T-helper 17 cell (primary cell): Measurements from ENCODE around the gene KCNN4. TPM values are rescaled to one million over a fixed set of nuclear protein-coding genes. Genes with fewer than 3 reads are reported as not detected.
"Not testable (repeated sequence)": the region's sequence is repeated elsewhere in the genome, so short reads cannot be mapped to it uniquely, and the experiment has no call there.

Source experiments
- ATAC-seq: fragments of 150-1000 bp; cut with Tn5 transposase; 2 replicates; pipeline ENCODE4 v1.10.0; 2021; ENCODE audit warnings: mild to moderate bottlenecking, moderate library complexity
- DNase-seq, 3 donors: peaks; one replicate each; pipeline versions ENCODE4 v3.0.0 to v3.0.0-alpha.2; 2020 to 2021
- H3K9me3 ChIP-seq: one replicate; pipeline ENCODE4 v1.7.0; 2013; ENCODE audit warnings: low read length, mild to moderate bottlenecking; ENCODE audit not compliant: control insufficient read depth, poor library complexity, severe bottlenecking
- H3K27ac Mint-ChIP-seq: one replicate; pipeline ENCODE4 v1.8.0; 2022; ENCODE audit warnings: mild to moderate bottlenecking, moderate library complexity, mixed read lengths
- H3K27me3 Mint-ChIP-seq: one replicate; pipeline ENCODE4 v1.8.0; 2022; ENCODE audit warnings: mixed read lengths
- H3K36me3 Mint-ChIP-seq: one replicate; pipeline ENCODE4 v1.8.0; 2022; ENCODE audit warnings: low read depth, mixed read lengths
- H3K4me1 Mint-ChIP-seq: one replicate; pipeline ENCODE4 v1.8.0; 2022; ENCODE audit warnings: mild to moderate bottlenecking, mixed read lengths
- H3K4me3 Mint-ChIP-seq: one replicate; pipeline ENCODE4 v1.8.0; 2022; ENCODE audit warnings: mild to moderate bottlenecking, moderate library complexity, mixed read lengths
- total RNA-seq, 4 donors: library from RNA in 2 of 4; stranded (reverse) in 2 of 4; gene quantifications; one replicate each; pipeline ENCODE4 v1.2.3 and lab custom pipeline; 2022 to 2026

The KCNN4 gene
- total RNA-seq, 2 donors from 2014 or later, result 46.4 to 63.1 TPM

DNA sequence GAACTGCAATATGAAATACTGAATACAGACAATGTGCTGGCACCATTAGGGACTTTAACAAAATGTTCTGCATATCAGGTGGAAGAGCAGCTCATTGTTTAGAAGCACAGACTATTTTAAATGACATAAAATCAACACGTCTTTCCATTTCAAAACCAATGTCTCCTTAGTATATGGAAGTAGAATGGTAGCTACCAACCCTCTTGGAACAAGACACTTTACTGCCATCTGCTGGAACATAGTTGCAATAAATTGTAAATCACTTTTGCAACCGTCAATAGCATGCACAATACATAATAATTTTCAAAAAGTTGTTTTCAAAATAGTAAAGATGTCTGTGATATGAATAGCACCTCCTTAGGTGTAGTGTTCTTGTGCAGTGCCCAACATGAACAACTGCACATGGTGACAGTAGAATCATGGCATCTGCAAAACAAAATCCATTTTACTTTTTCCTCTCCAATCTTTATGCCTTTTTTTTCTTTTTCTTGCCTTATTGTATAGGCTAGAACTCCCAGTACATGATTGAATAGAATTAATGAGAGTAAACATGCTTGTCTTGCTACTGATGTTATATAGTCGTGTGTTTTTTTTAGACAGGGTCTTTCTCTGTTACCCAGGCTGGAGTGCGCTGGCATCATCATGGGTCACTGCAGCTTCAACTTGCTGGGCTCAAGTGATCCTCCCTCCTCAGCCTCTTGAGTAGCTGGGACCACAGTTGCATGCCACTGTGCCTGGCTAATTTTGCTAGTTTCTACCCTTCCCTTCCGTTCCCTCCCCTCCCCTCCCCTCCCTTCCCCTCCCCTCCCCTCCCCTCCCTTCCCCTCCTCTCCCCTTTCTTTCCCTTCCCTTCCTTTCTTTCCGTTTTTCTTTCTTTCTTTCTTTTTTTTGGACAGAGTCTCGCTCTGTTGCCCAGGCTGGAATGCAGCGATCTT is 29.3 kb upstream of the KCNN4 start:
- H3K36me3 Mint-ChIP-seq, result no peaks in the 10 kb centered on the region
- no peak overlapping the region for H3K4me3 Mint-ChIP-seq
- DNase-seq, result no peak
- peak overlapping the region; percentile 14 for H3K27ac Mint-ChIP-seq
- H3K9me3 ChIP-seq, result no peaks in the 10 kb centered on the region
- H3K27me3 Mint-ChIP-seq, result peaks cover 10% of the 10 kb centered on the region
- H3K4me1 Mint-ChIP-seq, result peaks cover 20% of the 10 kb centered on the region
- peak; percentile 78 for ATAC-seq

DNA sequence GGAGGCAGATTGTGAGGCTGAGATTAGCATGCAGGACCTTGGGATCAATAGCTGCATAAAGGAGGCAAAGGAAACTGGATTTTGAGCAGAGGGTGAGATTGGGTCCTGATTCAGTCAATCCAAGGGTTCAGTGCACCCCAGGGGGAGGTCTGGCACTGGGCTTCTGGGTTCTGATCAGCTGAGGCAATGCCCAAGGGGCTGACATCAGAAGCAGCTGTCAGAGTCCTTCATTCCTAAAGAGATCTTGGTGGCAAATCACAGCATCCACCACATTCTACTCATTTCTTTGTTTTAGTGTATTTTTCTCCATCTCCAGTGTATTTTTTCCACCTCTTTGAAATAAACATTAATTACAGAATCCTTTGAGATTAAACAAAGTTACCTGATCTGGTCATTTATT is 26.9 kb upstream of the KCNN4 start:
- ATAC-seq, result no peak

DNA sequence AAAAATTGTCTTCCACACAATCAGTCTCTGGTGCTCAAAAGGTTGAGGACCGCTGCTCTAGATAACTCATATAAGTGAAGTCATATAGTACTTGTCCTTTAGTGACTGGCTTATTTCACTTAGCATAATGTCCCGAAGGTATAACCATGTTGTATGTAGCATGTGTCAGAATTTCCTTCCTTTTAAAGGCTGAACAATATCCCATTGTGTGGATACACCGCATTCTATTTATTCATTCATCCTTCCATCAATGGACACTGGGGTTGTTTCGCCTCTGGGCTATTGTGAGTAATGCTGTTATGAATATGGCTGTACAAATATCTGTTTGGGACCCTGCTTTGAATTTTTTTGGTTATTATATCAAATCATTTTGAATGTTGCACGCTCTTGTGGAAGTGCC is 26.1 kb upstream of the KCNN4 start:
- no peak overlapping the region for H3K4me3 Mint-ChIP-seq
- DNase-seq, result no peak
- no peaks in the 10 kb centered on the region for H3K36me3 Mint-ChIP-seq

More for the DNA sequence above, 26.9 kb upstream of the KCNN4 start:
- H3K9me3 ChIP-seq, result no peaks in the 10 kb centered on the region
- Mint-ChIP-seq H3K36me3 (no peaks in the 10 kb centered on the region), H3K27me3 (peaks cover 10% of the 10 kb centered on the region), H3K27ac (no peak overlapping the region), H3K4me3 (no peak overlapping the region), H3K4me1 (peaks cover 15% of the 10 kb centered on the region)
- no peak for DNase-seq

DNA sequence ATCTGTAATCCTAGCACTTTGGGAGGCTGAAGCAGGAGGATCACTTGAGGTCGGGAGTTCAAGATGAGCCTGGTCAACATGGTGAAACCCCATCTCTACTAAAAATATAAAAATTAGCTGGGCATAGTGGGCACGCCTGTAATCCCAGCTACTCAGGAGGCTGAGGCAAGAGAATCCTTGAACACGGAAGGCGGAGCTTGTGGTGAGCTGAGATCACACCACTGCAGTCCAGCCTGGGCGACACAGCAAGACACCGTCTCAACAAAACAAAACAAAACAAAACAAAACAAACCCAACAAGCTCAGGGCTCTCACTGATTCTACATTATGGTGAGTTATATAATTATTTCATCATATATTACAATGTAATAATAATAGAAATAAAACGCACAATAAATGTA is 25.6 kb upstream of the KCNN4 start:
- H3K4me1 Mint-ChIP-seq, H3K36me3 Mint-ChIP-seq, H3K4me3 Mint-ChIP-seq, H3K27ac Mint-ChIP-seq, DNase-seq, ATAC-seq, H3K9me3 ChIP-seq: not testable (repeated sequence)
- H3K27me3 Mint-ChIP-seq, result peaks cover 10% of the 10 kb centered on the region

More for the DNA sequence above, 26.1 kb upstream of the KCNN4 start:
- no peak for ATAC-seq
- Mint-ChIP-seq H3K27ac (no peak overlapping the region), H3K27me3 (peaks cover 10% of the 10 kb centered on the region), H3K4me1 (peaks cover 9% of the 10 kb centered on the region)
- H3K9me3 ChIP-seq, result no peaks in the 10 kb centered on the region

DNA sequence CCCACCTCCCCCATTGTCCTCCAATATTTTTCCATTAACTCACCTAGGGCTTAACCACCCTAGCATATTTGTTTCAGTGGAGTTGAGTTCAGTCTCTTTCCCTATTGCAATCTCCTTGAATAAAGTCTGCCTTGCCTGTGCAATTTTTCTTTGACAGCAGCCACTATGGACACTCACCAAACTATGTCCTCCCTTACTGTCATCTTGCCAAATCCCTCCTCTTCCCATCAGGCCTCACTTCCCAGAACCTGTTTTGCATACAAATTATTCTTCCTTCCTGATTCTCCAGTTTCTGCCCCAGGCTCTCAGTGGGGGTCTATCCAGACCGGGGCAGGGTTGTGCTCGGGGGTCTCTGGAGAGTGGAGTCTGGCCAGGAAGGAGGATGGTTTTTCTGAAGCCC is 23.7 kb upstream of the KCNN4 start:
- DNase-seq (no peak), ATAC-seq (no peak)
- H3K36me3 Mint-ChIP-seq, result no peaks in the 10 kb centered on the region
- no peak overlapping the region for H3K4me3 Mint-ChIP-seq
- peaks cover 10% of the 10 kb centered on the region for H3K27me3 Mint-ChIP-seq
- no peak overlapping the region for H3K27ac Mint-ChIP-seq
- peaks cover 7% of the 10 kb centered on the region for H3K4me1 Mint-ChIP-seq
- no peaks in the 10 kb centered on the region for H3K9me3 ChIP-seq

DNA sequence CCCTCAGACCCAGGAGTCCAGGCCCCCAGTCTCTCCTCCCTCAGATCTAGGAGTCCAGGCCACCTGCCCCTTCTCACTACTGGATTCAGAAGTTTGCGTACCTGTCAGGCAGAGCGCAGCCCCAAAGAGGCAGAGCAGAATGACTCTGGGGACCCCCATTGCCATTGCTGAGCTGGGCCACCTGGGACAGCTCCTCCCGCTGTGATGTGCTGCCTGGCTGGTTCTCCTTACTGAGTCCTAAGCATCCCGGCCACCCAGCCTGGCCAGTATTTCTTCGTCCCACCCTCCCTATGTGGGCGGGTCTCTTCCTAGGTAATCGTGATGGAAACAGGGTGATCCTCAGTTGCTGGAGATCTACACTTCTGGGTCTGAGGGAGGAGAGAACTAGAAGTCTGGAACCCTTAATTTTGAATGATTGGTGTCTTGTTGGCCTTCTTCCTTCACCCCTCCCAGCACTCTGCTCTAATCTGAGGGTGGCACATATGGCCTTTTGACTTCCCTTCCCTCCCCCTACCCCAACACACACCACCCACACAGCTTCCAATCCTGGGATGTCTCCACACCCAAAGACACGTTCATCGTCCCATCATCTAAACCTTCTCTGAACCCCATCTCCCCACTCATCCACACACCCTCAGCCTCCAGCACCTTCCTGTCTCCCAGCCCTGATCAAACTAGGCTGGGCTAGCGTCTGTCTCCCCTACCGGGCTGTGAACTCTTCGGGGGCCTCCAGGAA is 21.6 kb upstream of the KCNN4 start, which contains the start of gene LYPD5:
Gene LYPD5, minus strand, starts transcription at position 232 of the 736 bp plus-strand sequence. Its CDS starts 67 bp downstream, at position 165.
- peak within 1 kb of the TSS; percentile 27 for H3K27ac Mint-ChIP-seq
- peaks cover 9% of the 10 kb centered on the region for H3K27me3 Mint-ChIP-seq
- H3K4me3 Mint-ChIP-seq, result no peak within 1 kb of the TSS
- DNase-seq, result no peak
- H3K4me1 Mint-ChIP-seq, result peaks cover 22% of the 10 kb centered on the region
- no peak for ATAC-seq
- H3K36me3 Mint-ChIP-seq, result no peaks in the 10 kb centered on the region
- H3K9me3 ChIP-seq, result no peaks in the 10 kb centered on the region

DNA sequence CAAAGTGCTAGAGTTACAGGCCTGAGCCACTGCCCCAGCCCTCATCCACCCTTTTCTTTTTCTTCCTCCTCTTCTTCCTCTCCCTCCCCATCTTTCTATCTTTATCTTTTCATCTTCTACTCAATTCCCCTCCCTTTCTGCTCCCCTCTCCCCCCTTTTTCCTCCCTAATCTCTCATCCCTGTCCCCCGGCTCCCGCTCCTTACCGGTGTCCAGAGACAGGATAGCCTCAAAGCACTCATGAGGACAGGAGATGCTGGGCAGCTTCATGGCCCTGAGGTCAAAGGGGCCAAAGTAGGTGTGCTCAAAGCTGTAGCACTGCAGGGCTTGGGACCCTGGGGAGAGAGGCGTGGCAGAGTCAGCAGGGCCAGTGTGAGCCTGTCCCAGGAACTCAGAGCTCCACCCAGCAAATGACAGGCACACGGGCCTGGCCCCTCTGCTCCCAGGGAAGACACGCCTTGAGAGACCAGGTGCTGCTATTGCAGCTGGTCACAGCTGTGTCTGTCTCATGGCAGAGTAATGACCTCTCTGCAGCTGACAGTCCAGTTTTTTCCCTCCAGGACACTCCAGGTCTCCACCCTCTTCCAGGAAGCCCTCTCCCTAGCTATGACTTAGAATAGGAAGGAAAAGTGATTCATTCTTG is 18.8 kb upstream of the KCNN4 start:
- ATAC-seq (no peak), DNase-seq (no peak)
- Mint-ChIP-seq H3K36me3 (no peaks in the 10 kb centered on the region), H3K4me3 (peak overlapping the region; percentile 86), H3K27ac (peak overlapping the region; percentile 89), H3K27me3 (no peaks in the 10 kb centered on the region), H3K4me1 (peaks cover 25% of the 10 kb centered on the region)
- no peaks in the 10 kb centered on the region for H3K9me3 ChIP-seq

DNA sequence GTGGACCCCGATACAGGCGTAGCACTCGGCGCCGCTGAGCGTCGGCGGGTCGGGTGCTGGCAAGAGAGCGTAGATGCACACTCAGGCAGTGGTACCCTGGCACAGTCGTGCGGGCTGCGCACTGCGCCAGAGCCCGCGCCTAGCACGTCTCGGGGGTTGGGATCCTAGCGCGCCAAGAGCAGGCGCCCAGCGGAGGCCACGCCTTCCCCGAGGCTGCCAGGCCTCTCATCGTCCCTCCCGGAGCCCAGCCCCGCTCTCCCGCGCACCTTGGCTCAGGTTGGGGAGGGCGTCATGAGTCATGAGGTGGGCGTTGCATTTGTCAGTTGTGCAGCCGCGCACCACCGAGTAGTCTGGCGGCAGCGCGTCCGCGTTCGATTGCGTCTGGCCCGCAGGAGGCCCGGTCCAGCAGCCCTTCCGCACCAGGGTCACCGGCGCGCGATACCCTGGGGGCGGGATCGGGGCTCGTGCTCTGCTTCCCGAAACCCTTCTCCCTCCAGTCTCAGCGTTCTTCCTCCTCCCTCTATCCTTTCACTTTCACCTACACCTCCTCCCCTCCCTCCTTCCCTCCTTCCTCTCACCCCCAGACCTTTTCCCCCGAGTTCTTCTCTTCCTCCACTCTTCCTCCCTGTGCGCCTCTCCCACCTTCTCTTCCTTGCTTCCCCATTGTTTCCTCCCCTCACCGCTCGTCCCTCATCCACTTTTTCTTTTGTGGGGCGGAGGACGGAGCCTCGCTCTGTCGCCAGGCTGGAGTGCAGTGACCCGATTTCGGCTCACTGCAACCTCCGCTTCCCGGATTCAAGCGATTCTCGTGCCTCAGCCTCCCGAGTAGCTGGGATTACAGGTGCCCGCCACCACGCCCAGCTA is 18.0 kb upstream of the KCNN4 start:
- no peaks in the 10 kb centered on the region for H3K9me3 ChIP-seq
- DNase-seq (peak in 2 of 3 donors; percentile 32 to 47), ATAC-seq (peak; percentile 85)
- H3K36me3 Mint-ChIP-seq, result no peaks in the 10 kb centered on the region
- peak overlapping the region; percentile 86 for H3K4me3 Mint-ChIP-seq
- H3K27ac Mint-ChIP-seq, result peak overlapping the region; percentile 89
- no peaks in the 10 kb centered on the region for H3K27me3 Mint-ChIP-seq
- H3K4me1 Mint-ChIP-seq, result peaks cover 25% of the 10 kb centered on the region

DNA sequence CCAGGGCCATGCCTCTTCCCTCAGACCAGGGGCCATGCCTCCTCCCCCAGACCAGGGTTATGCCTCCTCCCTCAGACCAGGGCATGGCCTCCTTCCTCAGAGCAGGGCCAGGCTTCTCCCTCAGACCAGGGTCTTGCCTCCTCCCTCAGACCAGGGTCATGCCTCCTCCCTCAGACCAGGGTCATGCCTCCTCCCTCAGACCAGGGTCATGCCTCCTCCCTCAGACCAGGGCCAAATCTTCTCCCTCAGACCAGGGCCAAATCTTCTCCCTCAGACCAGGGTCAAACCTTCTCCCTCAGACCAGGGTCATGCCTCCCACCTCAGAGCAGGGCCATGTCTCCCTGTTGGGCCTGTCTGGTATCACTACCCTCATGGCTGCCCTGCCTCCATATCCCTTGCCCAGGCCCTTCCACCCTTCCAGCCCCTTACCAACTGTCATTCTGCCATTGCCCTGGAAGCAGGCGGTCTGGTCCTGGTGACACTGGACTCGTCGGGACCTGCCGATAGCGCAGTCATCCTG is 17.3 kb upstream of the KCNN4 start:
- H3K36me3 Mint-ChIP-seq, result no peaks in the 10 kb centered on the region
- H3K9me3 ChIP-seq, result no peaks in the 10 kb centered on the region
- H3K4me1 Mint-ChIP-seq, result peaks cover 25% of the 10 kb centered on the region
- H3K27me3 Mint-ChIP-seq, result no peaks in the 10 kb centered on the region
- H3K27ac Mint-ChIP-seq, result no peak overlapping the region
- peak overlapping the region; percentile 86 for H3K4me3 Mint-ChIP-seq
- ATAC-seq (peak; percentile 27), DNase-seq (no peak)

DNA sequence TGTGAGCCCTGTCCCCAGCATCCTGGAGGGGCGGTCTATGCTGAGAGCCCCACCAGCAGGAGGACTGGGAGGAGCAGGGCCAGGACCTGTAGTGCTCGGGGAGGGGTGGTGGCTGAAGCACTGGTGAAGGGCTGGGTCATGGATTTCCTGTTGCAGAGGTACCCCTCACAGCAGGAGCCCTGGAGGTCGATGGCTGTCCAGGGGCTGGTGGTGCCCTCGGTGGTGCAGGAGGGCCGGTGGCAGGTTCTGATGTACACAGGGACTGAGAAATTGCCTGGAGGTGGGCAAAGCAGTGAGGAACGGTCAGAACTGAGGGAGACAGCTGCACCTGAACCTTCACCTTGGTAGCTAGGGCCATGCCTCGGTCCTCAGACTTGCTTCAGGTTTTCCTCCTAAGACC is 16.8 kb upstream of the KCNN4 start:
- H3K9me3 ChIP-seq, result no peaks in the 10 kb centered on the region
- H3K36me3 Mint-ChIP-seq, result no peaks in the 10 kb centered on the region
- ATAC-seq (no peak), DNase-seq (no peak)
- H3K4me1 Mint-ChIP-seq, result peaks cover 25% of the 10 kb centered on the region
- peak overlapping the region; percentile 86 for H3K4me3 Mint-ChIP-seq
- no peaks in the 10 kb centered on the region for H3K27me3 Mint-ChIP-seq
- no peak overlapping the region for H3K27ac Mint-ChIP-seq

DNA sequence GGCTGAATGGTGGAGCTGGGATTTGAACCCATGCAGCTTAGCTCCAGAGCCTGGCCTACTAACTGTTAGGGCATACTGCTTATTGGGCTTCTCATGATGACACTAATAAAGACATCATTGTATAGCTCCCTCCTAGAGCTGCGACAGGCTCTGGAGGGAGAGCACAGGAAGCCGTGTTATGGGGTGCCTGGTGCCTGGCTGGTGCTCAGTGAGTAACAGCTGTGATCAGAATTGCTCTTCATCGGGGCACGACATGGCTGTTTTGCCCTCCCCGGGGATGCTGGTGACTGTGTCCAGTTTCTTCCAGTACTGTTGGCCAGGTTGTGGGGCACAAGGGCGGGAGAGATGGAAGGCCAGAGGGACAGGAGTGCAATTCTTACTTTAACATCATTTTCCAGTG is 16.3 kb upstream of the KCNN4 start:
- peaks cover 25% of the 10 kb centered on the region for H3K4me1 Mint-ChIP-seq
- no peak for ATAC-seq
- H3K4me3 Mint-ChIP-seq, result peak overlapping the region; percentile 86
- no peaks in the 10 kb centered on the region for H3K36me3 Mint-ChIP-seq
- no peaks in the 10 kb centered on the region for H3K27me3 Mint-ChIP-seq
- H3K9me3 ChIP-seq, result no peaks in the 10 kb centered on the region
- DNase-seq, result no peak
- no peak overlapping the region for H3K27ac Mint-ChIP-seq

DNA sequence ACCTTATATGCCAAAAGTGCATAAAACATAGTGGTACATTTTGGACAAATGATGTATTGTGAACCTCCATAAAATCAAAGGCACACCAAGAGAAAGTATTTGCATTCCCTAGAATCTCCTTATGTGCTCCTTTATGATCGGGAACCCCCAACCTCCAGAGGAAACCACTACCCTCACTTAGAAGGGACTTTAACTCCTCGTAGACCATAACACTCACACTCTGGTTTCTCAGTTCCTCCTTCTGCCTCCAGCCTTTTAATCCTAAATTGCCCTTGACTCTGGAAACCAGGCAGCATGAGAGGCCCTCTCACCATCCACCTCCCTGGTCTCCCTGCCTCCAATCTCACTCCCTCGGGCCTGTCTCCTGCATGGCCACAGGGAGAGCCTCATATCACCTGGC is 9.8 kb upstream of the KCNN4 start:
- Mint-ChIP-seq H3K36me3 (no peaks in the 10 kb centered on the region), H3K4me3 (no peak overlapping the region), H3K27me3 (peaks cover 18% of the 10 kb centered on the region), H3K27ac (no peak overlapping the region), H3K4me1 (peaks cover 5% of the 10 kb centered on the region)
- ATAC-seq, result no peak
- DNase-seq, result no peak
- H3K9me3 ChIP-seq, result no peaks in the 10 kb centered on the region
